HG03103 (cell line): ENCODE measurements around the gene ATP1A1.

Experiments
- ATAC-seq: cut with Tn5 transposase; IDR thresholded peaks from one replicate; pipeline ENCODE4 v1.9.1; 2021; ENCODE audit warnings: low read depth; ENCODE audit not compliant: unreplicated experiment

The ATP1A1 gene

DNA sequence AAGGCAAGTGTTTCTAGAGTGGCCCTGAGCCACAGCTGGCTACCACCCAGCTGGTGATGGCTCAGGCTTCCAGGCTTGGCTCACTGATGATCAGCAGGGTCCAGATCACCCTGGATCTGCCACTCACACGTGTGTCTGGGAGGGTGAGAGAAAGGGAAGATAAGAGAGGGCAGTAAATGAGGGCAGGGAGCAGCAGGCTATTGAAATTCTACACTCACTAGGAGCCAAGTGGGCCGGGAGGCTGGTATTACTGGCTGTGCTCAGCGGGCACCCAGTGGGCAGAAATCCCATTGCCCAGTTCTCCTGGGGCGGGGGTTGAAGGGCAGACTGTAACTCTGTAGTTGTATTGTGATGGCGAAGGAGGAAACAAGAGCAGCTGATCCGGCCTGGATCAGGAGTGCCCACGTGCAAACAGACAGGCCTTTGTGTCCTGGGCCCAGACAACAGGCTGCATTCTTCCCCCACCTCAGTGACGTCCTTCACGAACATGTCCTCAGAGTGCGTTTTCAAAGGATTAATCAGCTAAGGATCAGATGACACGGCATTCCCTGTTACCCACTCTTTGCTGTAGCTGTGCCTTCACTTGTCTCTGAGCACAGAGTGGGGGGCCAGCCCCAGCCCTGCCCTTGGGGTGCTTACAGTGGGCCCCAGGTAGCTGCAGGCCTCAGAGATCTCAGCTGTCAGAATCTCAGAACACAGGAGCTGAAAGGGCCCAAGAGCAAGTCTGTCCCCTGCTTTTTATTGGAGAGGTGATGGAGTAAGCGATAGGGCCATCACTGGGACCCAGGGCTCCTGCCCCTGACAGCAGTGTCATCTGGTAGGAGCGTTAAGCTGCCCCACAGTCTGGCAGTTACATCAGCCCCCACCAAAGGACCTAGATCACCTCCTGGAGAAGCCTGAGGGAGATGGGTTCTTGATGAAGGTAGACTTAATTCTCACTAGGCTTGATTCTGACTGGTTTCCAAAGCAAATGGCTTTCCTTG, 60.5 kb downstream of the ATP1A1 start:
- no peak for ATAC-seq

DNA sequence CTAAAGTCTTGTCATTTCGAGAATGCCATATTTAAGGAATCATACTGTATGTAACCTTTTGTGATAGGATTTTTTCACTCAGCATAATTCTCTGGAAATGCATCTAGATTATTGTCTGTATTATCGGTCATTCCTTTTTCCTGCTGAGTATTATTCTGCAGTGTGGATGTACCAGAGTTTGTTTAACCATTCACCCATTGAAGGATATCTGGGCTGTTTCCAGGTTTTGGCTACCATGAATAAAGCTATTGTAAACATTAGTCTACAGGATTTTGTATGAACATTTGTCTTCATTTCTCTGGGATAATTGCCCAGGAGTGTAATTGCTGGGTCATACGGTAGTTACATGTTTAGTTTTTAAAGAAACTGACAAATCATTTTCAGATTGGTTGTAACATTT, 61.8 kb downstream of the ATP1A1 start:
- ATAC-seq, result no peak

DNA sequence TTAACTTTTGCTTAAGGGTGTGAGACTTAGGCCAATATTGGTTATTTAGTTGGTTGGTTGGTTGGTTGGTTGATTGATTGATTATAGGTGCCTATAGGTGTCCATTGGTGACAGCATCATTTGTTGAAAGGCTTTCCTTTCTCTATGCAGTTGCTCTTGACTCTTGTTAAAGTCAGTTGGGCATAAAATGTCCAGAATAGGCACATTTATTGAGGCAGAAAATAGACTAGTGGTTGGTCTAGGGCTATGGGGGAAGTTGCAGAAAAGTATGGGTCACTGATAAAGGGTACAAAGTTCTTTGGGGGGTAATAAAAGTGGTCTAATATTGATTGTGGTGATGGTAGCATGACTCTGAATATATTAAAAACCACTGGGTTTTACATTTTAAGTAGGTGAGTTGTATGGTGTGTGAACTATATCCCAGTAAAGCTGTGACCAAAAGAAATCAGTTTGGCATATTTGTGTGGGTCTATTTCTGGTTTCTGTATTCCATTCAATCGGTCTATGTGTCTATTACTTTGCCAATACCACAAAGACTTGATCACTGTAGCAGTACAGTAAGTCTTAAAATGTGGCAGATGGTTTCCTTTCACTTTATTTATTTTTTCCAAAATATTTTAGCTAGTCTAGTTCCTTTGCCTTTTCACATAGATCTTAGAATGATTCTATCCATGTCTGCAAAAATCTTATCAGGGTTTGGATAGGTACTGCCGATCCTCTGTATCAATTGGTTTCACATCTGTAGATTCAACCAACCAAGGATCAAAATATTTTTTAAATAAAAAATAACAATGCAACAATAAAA, 63.0 kb downstream of the ATP1A1 start:
- no peak for ATAC-seq

DNA sequence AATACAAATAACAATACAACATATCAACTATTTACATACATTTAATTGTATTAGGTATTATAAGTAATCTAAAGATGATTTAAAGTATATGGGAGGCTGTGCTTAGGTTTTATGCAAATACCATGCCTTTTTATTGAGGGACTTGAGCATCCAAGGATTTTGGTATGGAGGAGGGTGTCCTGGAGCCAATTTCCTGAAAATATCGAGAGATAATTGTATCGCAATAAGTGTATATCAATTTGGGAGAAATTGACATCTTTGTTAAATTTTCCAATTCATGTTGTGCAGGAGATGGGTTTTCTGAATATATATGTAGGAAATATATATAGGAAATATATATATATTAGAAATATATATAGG, 63.5 kb downstream of the ATP1A1 start:
- no peak for ATAC-seq

DNA sequence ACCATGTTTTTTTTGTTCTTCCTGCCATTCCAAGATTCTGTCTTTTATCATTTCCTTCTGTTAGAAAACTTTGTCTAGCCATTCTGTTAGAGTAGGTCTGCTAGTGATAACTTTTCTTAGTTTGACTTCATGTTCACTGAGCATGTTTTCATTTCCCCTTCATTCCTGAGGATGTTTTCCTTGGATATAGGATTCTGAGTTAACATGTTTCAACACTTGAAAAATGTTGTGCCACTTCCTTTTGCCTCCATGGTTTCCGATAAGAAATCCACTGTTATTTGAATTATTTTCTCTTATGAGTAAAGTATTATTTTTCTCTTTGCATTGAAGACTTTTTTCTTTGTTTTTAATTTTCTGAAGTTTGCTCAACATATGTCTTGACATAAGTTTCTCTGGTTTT, 66.7 kb downstream of the ATP1A1 start:
- no peak for ATAC-seq

DNA sequence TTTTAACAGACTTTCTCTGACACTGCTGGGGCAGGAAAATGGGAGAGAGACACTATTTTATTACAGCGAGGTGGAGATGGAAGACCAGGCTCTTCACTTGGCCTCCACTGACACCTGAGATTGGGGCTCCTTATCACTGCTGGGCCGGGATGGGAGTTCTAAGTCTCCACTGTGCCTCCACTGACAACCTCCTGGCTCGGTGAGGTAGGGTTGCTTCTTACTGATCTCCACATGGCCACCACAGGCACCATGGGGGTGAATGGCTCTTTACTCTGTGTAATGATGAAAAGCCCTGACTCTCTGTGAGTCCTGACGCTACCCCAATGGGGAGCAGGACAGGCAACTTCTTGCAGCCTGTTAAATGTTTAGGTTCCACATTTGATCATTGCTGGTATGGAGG, 67.7 kb downstream of the ATP1A1 start:
- ATAC-seq, result no peak

DNA sequence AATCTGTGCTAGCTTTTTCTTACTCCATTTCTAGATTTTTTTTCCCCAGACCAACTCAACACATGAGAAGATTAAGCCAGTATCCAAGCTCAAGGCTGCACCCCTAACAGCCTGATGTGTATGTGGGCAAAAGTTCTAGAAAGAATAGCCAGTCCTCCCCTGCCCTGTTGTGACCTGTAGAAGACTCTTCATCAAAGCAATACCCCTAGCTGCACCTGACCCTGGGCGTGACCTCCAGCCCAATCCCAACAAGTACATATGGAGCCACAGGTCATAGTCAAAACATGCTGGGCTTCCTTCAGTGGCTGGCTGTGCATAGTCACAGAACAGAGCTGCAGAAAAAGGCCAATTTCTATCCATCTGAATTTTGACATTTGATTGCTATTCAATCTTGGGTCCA, 72.5 kb downstream of the ATP1A1 start:
- no peak for ATAC-seq

DNA sequence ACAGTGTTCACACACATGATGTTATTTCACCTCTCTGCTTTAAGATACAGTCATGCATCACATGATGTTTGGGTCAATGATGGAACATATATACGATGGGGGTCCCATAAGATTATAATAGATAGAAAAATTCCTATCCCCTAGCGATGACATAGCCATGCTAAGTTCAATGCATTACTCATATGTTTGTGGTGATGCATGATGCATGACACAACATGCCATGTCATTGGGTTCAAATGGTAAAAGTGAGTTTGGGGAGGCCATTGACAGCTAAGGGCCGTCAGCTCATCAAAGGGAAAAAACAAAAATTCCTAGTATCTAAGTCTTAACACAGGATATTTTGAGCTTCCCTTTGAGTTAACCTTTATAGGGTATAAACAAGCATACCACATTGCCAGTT, 73.6 kb downstream of the ATP1A1 start:
- no peak for ATAC-seq

DNA sequence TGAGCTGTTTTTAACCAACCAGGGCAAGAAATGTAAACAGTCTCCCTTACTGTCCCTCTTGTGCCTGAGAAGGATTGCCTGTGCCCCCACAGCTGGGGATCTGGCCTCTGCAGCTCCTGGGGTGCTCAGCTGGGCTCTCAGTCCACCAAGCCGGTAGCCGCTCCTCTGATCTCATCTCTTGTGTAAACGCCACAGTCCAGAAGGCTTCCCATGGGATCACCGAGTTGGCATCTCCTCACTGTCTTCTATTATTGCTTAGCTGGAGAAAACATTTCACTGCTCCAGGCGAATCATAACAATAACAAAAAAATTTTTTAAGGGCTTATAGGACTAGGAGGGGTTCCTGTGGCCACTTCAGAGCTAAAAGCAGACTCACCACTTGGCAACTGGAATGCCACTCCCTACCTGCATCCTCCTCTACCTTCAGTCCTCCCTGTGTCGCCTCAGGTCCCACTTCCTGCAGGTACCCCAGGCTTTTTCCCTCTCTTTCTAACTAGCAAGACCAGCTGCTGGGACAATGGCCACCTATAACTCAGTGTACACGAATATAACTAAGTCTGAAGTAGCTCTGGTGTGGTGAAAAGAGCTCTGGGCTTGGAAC, 75.8 kb downstream of the ATP1A1 start:
- ATAC-seq, result no peak

DNA sequence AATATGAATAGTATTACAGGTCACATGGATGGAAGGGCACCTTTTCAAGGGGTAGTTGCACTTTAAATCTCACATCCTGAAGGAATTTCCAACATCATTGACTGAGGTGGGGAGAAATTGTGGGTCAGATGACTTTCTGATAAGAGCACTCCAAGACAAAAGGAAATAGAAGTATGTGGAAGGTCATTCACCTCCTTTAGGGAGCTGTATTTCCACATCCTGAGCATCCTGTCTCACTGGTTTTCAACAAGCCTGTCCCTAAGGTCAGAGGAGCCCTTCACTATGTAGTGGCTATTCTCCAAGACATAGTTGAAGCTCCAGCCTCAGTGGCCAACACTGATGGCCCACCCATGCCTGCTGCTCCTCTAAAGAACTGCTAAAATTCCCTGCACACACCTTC, 76.5 kb downstream of the ATP1A1 start:
- no peak for ATAC-seq

DNA sequence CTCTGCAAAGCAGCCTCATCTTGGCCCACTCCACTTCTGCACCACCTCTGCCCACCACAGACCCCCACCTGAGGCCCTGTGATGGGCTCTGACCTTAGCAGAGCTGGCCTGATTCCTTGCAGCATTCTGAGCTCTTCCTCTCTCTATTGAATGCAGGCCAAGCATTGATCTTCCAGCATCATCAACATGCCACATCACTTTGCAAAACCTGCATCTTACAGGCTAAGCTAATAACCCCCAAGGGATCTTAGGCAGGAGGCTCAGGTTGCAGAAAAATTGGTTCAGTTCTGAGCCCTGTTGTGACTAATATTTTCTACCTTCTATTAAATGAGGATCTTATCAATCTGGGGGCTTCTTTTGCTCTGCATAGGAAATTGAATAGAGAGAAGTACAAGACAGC, 78.7 kb downstream of the ATP1A1 start:
- ATAC-seq, result no peak

DNA sequence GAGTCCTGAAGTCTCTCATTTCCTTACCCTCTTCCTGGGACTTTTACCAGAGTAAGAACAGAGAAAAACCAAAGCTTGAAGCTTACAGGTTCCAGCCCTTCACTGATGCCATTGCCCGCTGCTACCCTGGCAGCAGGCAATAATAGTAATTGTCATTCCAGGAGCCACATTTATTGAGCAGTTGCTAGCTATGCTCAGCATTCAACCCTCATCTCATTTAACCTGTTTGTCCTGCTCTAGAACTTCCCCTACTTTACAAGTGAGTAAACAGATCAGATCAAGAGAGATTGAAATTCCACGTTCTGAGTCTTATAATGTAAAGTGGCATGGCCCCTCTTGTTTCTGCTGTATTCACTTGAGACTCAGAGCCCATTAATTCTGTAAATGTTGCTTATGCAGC, 80.4 kb downstream of the ATP1A1 start:
- no peak for ATAC-seq

DNA sequence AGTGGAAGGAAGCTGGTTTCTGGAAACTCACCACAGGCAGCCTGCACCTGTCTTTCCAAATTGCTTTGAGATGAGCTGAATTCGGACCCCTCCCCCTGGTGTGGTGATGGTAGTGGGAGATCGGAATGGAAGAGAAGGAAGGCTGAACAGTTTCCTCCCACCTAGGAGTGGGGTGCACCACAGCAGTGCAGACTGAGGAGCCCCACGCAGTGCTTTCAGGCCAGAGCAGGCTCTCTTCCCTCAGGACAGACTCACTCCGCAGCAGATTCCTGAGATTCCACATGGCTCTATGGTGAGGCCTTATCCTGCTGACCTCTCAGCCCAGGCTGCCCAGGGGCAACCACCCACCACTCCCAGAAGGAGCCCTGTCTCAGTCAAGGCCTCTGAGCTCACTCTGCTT, 80.9 kb downstream of the ATP1A1 start:
- ATAC-seq, result no peak
